Hepatocyte (in vitro differentiated cells): Measurements from ENCODE around the gene UGCG. TPM values are rescaled to one million over a fixed set of nuclear protein-coding genes. Genes with fewer than 3 reads are reported as not detected.

Source experiments
- DNase-seq: peaks from one replicate; pipeline ENCODE4 v3.0.0-alpha.2; 2016; ENCODE audit warnings: low spot score
- H2AFZ ChIP-seq: fragments of 200-600 bp; sonication (generic); 2 replicates; pipeline ENCODE4 v1.6.0; 2016; ENCODE audit warnings: antibody characterized with exemption, mild to moderate bottlenecking
- H3K27ac ChIP-seq: fragments of 200-600 bp; sonication (generic); 2 replicates; pipeline ENCODE4 v1.5.1; 2016; ENCODE audit warnings: mild to moderate bottlenecking
- H3K27me3 ChIP-seq: fragments of 200-600 bp; sonication (generic); 2 replicates; pipeline ENCODE4 v1.6.1; 2016
- H3K36me3 ChIP-seq: fragments of 200-600 bp; sonication (generic); replicated peaks from 2 replicates; pipeline ENCODE4 v1.5.1; 2016; ENCODE audit warnings: low read depth; ENCODE audit not compliant: insufficient read depth
- H3K4me1 ChIP-seq: fragments of 200-600 bp; sonication (generic); 2 replicates; pipeline ENCODE4 v1.5.1; 2016; ENCODE audit warnings: mild to moderate bottlenecking, moderate library complexity; ENCODE audit not compliant: insufficient read depth
- H3K4me2 ChIP-seq: fragments of 200-600 bp; sonication (generic); 2 replicates; pipeline ENCODE4 v1.6.0; 2016
- H3K4me3 ChIP-seq: fragments of 200-600 bp; sonication (generic); 2 replicates; pipeline ENCODE4 v1.5.1; 2016; ENCODE audit warnings: mild to moderate bottlenecking
- H3K79me2 ChIP-seq: fragments of 200-600 bp; sonication (generic); 2 replicates; pipeline ENCODE4 v1.6.0; 2017; ENCODE audit warnings: mild to moderate bottlenecking
- H3K9me2 ChIP-seq: fragments of 200-600 bp; sonication (generic); replicated peaks from 2 replicates; pipeline ENCODE4 v1.6.0; 2017; ENCODE audit warnings: mild to moderate bottlenecking; ENCODE audit not compliant: insufficient read depth
- H3K9me3 ChIP-seq: fragments of 200-600 bp; sonication (generic); 2 replicates; pipeline ENCODE4 v1.5.1; 2016; ENCODE audit warnings: low read depth, mild to moderate bottlenecking
- H4K20me1 ChIP-seq: fragments of 200-600 bp; sonication (generic); 2 replicates; pipeline ENCODE4 v1.6.0; 2016; ENCODE audit warnings: mild to moderate bottlenecking; ENCODE audit not compliant: insufficient read depth, poor library complexity, severe bottlenecking
- CTCF ChIP-seq: fragments of 200-600 bp; sonication (generic); IDR thresholded peaks from 2 replicates; pipeline ENCODE4 v1.5.1; 2016; ENCODE audit warnings: antibody characterized with exemption, mild to moderate bottlenecking; ENCODE audit not compliant: poor library complexity
- EZH2 ChIP-seq: fragments of 200-600 bp; sonication (generic); IDR thresholded peaks from 2 replicates; pipeline ENCODE4 v1.6.1; 2016; ENCODE audit warnings: antibody characterized with exemption, mild to moderate bottlenecking, borderline replicate concordance
- EZH2phosphoT487 ChIP-seq: fragments of 200-600 bp; sonication (generic); IDR thresholded peaks from one replicate; pipeline ENCODE4 v1.6.1; 2018; ENCODE audit warnings: antibody characterized with exemption, mild to moderate bottlenecking, low read depth, moderate library complexity; ENCODE audit not compliant: unreplicated experiment, severe bottlenecking
- WGBS: methylation state at CpG from one replicate; pipeline ENCODE4 v1.1.6; 2016; ENCODE audit warnings: low lambda C conversion rate; ENCODE audit errors: missing lambda C conversion rate; 5-methylcytosine and 5-hydroxymethylcytosine counted together
- polyA plus RNA-seq: library from polyadenylated mRNA; unstranded; fragments of >200 nt; fragmentation: Nextera tagmentation; extraction: Ambion mirVana; gene quantifications from 2 replicates; pipeline ENCODE4 v1.2.1, GENCODE V29; 2016
- total RNA-seq: library from RNA; depleted of rRNA; stranded (reverse); fragments of >200 nt; gene quantifications from 2 replicates; pipeline ENCODE4 v1.2.3, GENCODE V29; 2014

UGCG gene
- total and polyA plus RNA-seq, 2 experiments from 2014 or later, result 54.6 to 107 TPM

GRCh38 chr9:111916234-111916645, 19.6 kb downstream of the UGCG start:
- Histone ChIP-seq H3K36me3 (no peaks in the 10 kb centered on the region), H4K20me1 (peaks cover 59% of the 10 kb centered on the region), H3K4me1 (peaks cover 8% of the 10 kb centered on the region), H2AFZ (no peak overlapping the region), H3K27ac (no peak overlapping the region), H3K27me3 (no peaks in the 10 kb centered on the region), H3K4me3 (no peak overlapping the region), H3K4me2 (no peak overlapping the region), H3K79me2 (peaks cover 99% of the 10 kb centered on the region), H3K9me2 (no peaks in the 10 kb centered on the region), H3K9me3 (no peaks in the 10 kb centered on the region)
- no peak for DNase-seq
- 95% methylated on average over 3 of the region's 3 CpGs for WGBS
- TF ChIP-seq EZH2phosphoT487 (no peak), EZH2 (no peak), CTCF (no peak)

- TF ChIP-seq EZH2, result no peak
- TF ChIP-seq CTCF, result no peak
- TF ChIP-seq EZH2phosphoT487, result no peak
- Histone ChIP-seq H3K4me2 (no peak overlapping the region), H3K79me2 (peaks cover 99% of the 10 kb centered on the region), H3K27me3 (no peaks in the 10 kb centered on the region), H3K9me3 (no peaks in the 10 kb centered on the region), H3K9me2 (no peaks in the 10 kb centered on the region), H4K20me1 (peaks cover 51% of the 10 kb centered on the region), H3K4me3 (no peak overlapping the region), H3K27ac (no peak overlapping the region), H3K4me1 (peaks cover 8% of the 10 kb centered on the region), H2AFZ (no peak overlapping the region), H3K36me3 (no peaks in the 10 kb centered on the region)
- DNase-seq, result no peak
- 80% methylated on average over 5 of the region's 5 CpGs for WGBS
These were observed 20.6 kb downstream of the UGCG start for GRCh38 chr9:111917201-111917600.

- H3K4me1 ChIP-seq, result peaks cover 8% of the 10 kb centered on the region
- no peak for DNase-seq
- TF ChIP-seq EZH2phosphoT487 (no peak), EZH2 (no peak)
- no peak overlapping the region for H2AFZ ChIP-seq
- H3K27me3 ChIP-seq, result no peaks in the 10 kb centered on the region
- no peaks in the 10 kb centered on the region for H3K9me3 ChIP-seq
- 96% methylated on average over 9 of the region's 9 CpGs for WGBS
- H3K36me3 ChIP-seq, result no peaks in the 10 kb centered on the region
- no peaks in the 10 kb centered on the region for H3K9me2 ChIP-seq
- no peak overlapping the region for H3K4me3 ChIP-seq
- H4K20me1 ChIP-seq, result peaks cover 43% of the 10 kb centered on the region
- no peak overlapping the region for H3K27ac ChIP-seq
- no peak overlapping the region for H3K4me2 ChIP-seq
- H3K79me2 ChIP-seq, result peaks cover 99% of the 10 kb centered on the region
These were observed 21.4 kb downstream of the UGCG start for GRCh38 chr9:111917980-111918379.

- DNase-seq, result no peak
- H3K4me2 ChIP-seq, result no peak overlapping the region
- peaks cover 24% of the 10 kb centered on the region for H4K20me1 ChIP-seq
- H2AFZ ChIP-seq, result no peak overlapping the region
- TF ChIP-seq EZH2 (no peak), EZH2phosphoT487 (no peak), CTCF (no peak)
- H3K27ac ChIP-seq, result no peak overlapping the region
- 94% methylated on average over 4 of the region's 4 CpGs for WGBS
- H3K4me3 ChIP-seq, result no peak overlapping the region
- no peaks in the 10 kb centered on the region for H3K36me3 ChIP-seq
- H3K9me2 ChIP-seq, result no peaks in the 10 kb centered on the region
- no peaks in the 10 kb centered on the region for H3K27me3 ChIP-seq
- H3K9me3 ChIP-seq, result no peaks in the 10 kb centered on the region
- peaks cover 98% of the 10 kb centered on the region for H3K79me2 ChIP-seq
- H3K4me1 ChIP-seq, result peaks cover 3% of the 10 kb centered on the region
These were observed 23.3 kb downstream of the UGCG start for GRCh38 chr9:111919875-111920274.
